ENCODE data around the gene NPLOC4. TPM values are rescaled to one million over a fixed set of nuclear protein-coding genes. Genes with fewer than 3 reads are reported as not detected.
A peak's percentile ranks its signal among the peaks of the same experiment; 100 is the strongest.

NPLOC4 gene
- total and polyA plus RNA-seq, 2 donors from 2014 or later, result 41.5 to 86.4 TPM

DNA sequence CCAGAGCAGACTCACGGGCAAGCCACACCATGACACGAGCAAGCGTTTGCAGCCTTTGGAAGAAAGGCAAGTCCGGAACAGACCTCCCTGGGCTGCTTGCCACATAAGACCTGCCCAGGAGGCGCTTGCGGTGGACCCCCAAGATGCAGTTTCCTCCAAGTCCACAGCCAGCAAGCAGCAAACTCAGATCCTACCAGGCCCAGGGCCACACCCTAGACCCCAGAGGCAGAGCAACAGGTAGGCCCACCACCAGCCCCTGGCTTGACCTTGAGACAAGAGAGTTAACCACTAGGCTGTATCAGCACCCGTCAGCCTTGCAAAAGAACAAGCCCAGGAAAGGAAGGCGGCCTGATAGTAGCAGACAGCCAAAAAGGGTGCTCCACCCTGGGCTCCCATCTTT lies 87.1 kb downstream of the NPLOC4 start:
- TF ChIP-seq, protein P1, sequence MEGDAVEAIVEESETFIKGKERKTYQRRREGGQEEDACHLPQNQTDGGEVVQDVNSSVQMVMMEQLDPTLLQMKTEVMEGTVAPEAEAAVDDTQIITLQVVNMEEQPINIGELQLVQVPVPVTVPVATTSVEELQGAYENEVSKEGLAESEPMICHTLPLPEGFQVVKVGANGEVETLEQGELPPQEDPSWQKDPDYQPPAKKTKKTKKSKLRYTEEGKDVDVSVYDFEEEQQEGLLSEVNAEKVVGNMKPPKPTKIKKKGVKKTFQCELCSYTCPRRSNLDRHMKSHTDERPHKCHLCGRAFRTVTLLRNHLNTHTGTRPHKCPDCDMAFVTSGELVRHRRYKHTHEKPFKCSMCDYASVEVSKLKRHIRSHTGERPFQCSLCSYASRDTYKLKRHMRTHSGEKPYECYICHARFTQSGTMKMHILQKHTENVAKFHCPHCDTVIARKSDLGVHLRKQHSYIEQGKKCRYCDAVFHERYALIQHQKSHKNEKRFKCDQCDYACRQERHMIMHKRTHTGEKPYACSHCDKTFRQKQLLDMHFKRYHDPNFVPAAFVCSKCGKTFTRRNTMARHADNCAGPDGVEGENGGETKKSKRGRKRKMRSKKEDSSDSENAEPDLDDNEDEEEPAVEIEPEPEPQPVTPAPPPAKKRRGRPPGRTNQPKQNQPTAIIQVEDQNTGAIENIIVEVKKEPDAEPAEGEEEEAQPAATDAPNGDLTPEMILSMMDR (IDR thresholded peaks at IDR 0.05; ENCODE audit: borderline replicate concordance, extremely low read depth, insufficient read depth), result no peak
- Histone ChIP-seq H3K27me3 (ENCODE audit: control insufficient read depth, insufficient read depth, low read length) (no peaks in the 10 kb centered on the region), H3K27ac (ENCODE audit: low read depth in 2 of 2, low read length in 2 of 2) (no peak overlapping the region), H3K4me3 (ENCODE audit: low read length in 3 of 3) (no peak overlapping the region), H3K9me3 (ENCODE audit: control insufficient read depth in 2 of 3, insufficient read depth in 1 of 3, low read length in 3 of 3) (no peaks in the 10 kb centered on the region), H3K4me1 (ENCODE audit: control insufficient read depth in 2 of 3, insufficient read depth in 2 of 3, low read depth in 1 of 3, low read length in 3 of 3) (peaks cover 0 to 20% (median 16%) of the 10 kb centered on the region in 3 donors), H3K36me3 (ENCODE audit: control insufficient read depth in 2 of 3, insufficient read depth in 3 of 3, low read length in 3 of 3) (peaks cover 0 to 8% (median 0%) of the 10 kb centered on the region in 3 donors), H3K9ac (ENCODE audit: low read length in 3 of 3) (no peak overlapping the region)
- intact Hi-C loops (cut with DNase I), result no loop called here
- DNase-seq (peak in 2 of 5 donors; percentile 19 to 32), FAIRE-seq (no peak)

DNA sequence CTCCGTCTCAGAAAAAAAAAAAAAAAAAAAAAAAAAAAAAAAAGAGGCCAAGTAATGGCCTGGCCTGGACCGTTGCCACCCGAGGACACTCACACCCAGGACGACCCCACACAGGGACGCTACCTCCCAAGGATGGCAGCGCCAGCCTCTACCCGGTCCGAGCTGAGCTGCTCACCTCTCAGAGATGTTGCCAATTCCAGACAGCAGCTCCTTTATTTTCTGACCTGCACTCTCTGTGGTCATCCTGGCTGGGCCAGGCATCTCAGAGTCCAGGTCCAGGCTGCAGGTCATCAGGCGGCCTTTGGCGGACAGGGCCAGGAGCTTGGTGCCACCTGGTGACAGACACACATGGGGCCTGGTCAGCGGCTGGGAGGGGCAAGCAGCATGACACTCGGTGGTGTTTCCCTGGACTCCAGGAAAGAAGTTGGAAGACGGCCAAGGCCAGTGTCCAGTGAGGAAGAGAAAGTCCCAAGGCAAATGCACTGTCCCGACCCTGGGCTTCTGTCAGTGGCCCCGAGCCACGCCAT lies 87.8 kb downstream of the NPLOC4 start:
- TF ChIP-seq, protein P1 (IDR thresholded peaks at IDR 0.05; ENCODE audit: borderline replicate concordance, extremely low read depth, insufficient read depth), result no peak
- Histone ChIP-seq H3K27ac (ENCODE audit: low read depth in 2 of 2, low read length in 2 of 2) (no peak overlapping the region), H3K4me1 (ENCODE audit: control insufficient read depth in 2 of 3, insufficient read depth in 2 of 3, low read depth in 1 of 3, low read length in 3 of 3) (peaks cover 0 to 20% (median 14%) of the 10 kb centered on the region in 3 donors), H3K4me3 (ENCODE audit: low read length in 3 of 3) (no peak overlapping the region), H3K9ac (ENCODE audit: low read length in 3 of 3) (no peak overlapping the region), H3K9me3 (ENCODE audit: control insufficient read depth in 2 of 3, insufficient read depth in 1 of 3, low read length in 3 of 3) (no peaks in the 10 kb centered on the region), H3K27me3 (ENCODE audit: control insufficient read depth, insufficient read depth, low read length) (no peaks in the 10 kb centered on the region), H3K36me3 (ENCODE audit: control insufficient read depth in 2 of 3, insufficient read depth in 3 of 3, low read length in 3 of 3) (peaks cover 0 to 8% (median 4%) of the 10 kb centered on the region in 3 donors)
- FAIRE-seq (no peak), DNase-seq (peak in 2 of 5 donors; percentile 35 to 77)
- intact Hi-C loops (cut with DNase I), result no loop called here

DNA sequence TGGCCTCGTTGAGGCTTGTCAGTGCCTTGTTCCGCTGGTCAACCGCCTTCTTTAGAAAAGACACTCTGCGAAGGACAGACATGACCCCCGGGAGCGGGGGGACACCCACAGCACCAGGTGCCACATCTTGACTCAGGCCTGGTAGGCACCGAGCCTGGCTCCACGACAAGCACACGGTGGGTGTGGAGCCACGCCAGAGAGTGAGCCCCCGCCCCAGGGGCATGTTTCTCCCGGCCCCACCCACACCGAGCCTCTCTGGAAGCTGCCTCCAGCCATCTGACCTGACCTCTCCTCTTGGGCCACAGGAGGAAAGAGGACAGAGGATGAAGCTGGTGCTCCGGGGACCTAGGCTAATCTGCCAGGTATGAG lies 89.3 kb downstream of the NPLOC4 start:
- TF ChIP-seq, protein P1 (IDR thresholded peaks at IDR 0.05; ENCODE audit: borderline replicate concordance, extremely low read depth, insufficient read depth), result no peak
- H3K4me3 ChIP-seq (ENCODE audit: low read length in 3 of 3), result no peak overlapping the region
- no peak overlapping the region for H3K27ac ChIP-seq (ENCODE audit: low read depth in 2 of 2, low read length in 2 of 2)
- no peak overlapping the region for H3K9ac ChIP-seq (ENCODE audit: low read length in 3 of 3)
- H3K36me3 ChIP-seq (ENCODE audit: control insufficient read depth in 2 of 3, insufficient read depth in 3 of 3, low read length in 3 of 3), result peaks cover 0 to 11% (median 8%) of the 10 kb centered on the region in 3 donors
- no peaks in the 10 kb centered on the region for H3K27me3 ChIP-seq (ENCODE audit: control insufficient read depth, insufficient read depth, low read length)
- no peak for FAIRE-seq
- H3K9me3 ChIP-seq (ENCODE audit: control insufficient read depth in 2 of 3, insufficient read depth in 1 of 3, low read length in 3 of 3), result no peaks in the 10 kb centered on the region
- intact Hi-C loops (cut with DNase I), result no loop called here
- peaks cover 0 to 10% (median 3%) of the 10 kb centered on the region in 3 donors for H3K4me1 ChIP-seq (ENCODE audit: control insufficient read depth in 2 of 3, insufficient read depth in 2 of 3, low read depth in 1 of 3, low read length in 3 of 3)
- DNase-seq, result no peak
